Liver (tissue), 3 donors: ENCODE measurements around the gene FCHO2.

Experiments
- FOXA1 ChIP-seq: IDR thresholded peaks from 2 replicates; pipeline ENCODE4 v1.6.1; 2016; ENCODE audit warnings: antibody characterized with exemption
- FOXA2 ChIP-seq: IDR thresholded peaks from 2 replicates; pipeline ENCODE4 v1.6.1; 2016; ENCODE audit warnings: antibody characterized with exemption
- JUND ChIP-seq, 2 donors: IDR thresholded peaks; 2 replicates each; pipeline ENCODE4 v1.6.1; 2016; ENCODE audit warnings: antibody characterized with exemption in 2 of 2
- RAD21 ChIP-seq, 2 donors: IDR thresholded peaks; 2 replicates each; pipeline ENCODE4 v1.6.1; 2016; ENCODE audit warnings: antibody characterized with exemption in 2 of 2, mild to moderate bottlenecking in 2 of 2
- SP1 ChIP-seq: IDR thresholded peaks from 2 replicates; pipeline ENCODE4 v1.6.1; 2018; ENCODE audit warnings: antibody characterized with exemption, mild to moderate bottlenecking
- TAF1 ChIP-seq: conservative IDR thresholded peaks from 2 replicates; pipeline ENCODE4 v1.6.1; 2016; ENCODE audit warnings: antibody characterized with exemption, mild to moderate bottlenecking
- YY1 ChIP-seq: IDR thresholded peaks from 2 replicates; pipeline ENCODE4 v1.6.1; 2016; ENCODE audit warnings: antibody characterized with exemption, mild to moderate bottlenecking
- TF ChIP-seq, protein P1 (sequence below): IDR thresholded peaks from 2 replicates; pipeline ENCODE4 v1.6.1; 2016; ENCODE audit warnings: antibody characterized with exemption
- TF ChIP-seq, protein P2 (sequence below): fragments of 150-350 bp; IDR thresholded peaks from 2 replicates; pipeline ENCODE4 v1.5.1; 2017; ENCODE audit warnings: improper control_type of control experiment, low read depth, low read length; ENCODE audit not compliant: missing input control
- TF ChIP-seq, protein P3 (sequence below): IDR thresholded peaks from 2 replicates; pipeline ENCODE4 v1.6.1; 2016; ENCODE audit warnings: antibody characterized with exemption
- TF ChIP-seq, protein P4 (sequence below): IDR thresholded peaks from 2 replicates; pipeline ENCODE4 v1.6.1; 2016; ENCODE audit warnings: antibody characterized with exemption
- donor health status: healthy.
- donor health status: healthy.

DNA sequence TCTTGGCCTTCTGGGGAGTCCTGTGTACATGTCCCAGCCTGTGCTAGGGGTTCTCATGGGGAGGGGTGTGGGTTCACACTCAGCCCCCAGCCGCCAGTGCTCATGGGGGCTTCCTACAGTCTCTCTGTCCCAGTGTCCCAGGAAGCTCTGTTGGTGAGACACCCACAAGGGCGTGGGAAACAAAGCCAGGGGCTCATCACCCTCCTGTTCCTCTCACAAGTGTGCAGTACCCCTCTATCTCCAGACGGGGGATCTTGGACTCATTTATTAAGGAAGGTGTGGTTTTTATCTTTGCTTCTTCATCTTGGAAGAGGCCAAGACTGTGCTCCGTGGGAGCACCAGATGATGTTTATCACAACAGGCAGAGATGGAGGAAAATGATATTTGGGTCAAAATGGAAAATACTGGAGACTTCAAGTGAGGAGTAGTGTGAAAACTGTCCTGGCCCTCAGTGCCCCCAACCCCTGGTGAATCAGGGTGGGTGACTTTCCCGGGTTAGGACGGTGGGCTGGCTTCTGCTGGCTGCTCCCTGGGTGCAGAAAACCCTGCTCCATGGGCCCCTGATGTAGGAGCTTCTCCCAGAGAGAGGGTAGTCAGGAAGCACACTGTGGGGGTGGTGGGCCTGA, 179.7 kb downstream of the FCHO2 start:
- TF ChIP-seq, protein P1, sequence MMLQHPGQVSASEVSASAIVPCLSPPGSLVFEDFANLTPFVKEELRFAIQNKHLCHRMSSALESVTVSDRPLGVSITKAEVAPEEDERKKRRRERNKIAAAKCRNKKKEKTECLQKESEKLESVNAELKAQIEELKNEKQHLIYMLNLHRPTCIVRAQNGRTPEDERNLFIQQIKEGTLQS, result no peak
- TF ChIP-seq, protein P2, sequence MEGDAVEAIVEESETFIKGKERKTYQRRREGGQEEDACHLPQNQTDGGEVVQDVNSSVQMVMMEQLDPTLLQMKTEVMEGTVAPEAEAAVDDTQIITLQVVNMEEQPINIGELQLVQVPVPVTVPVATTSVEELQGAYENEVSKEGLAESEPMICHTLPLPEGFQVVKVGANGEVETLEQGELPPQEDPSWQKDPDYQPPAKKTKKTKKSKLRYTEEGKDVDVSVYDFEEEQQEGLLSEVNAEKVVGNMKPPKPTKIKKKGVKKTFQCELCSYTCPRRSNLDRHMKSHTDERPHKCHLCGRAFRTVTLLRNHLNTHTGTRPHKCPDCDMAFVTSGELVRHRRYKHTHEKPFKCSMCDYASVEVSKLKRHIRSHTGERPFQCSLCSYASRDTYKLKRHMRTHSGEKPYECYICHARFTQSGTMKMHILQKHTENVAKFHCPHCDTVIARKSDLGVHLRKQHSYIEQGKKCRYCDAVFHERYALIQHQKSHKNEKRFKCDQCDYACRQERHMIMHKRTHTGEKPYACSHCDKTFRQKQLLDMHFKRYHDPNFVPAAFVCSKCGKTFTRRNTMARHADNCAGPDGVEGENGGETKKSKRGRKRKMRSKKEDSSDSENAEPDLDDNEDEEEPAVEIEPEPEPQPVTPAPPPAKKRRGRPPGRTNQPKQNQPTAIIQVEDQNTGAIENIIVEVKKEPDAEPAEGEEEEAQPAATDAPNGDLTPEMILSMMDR, result no peak
- TF ChIP-seq, protein P3, sequence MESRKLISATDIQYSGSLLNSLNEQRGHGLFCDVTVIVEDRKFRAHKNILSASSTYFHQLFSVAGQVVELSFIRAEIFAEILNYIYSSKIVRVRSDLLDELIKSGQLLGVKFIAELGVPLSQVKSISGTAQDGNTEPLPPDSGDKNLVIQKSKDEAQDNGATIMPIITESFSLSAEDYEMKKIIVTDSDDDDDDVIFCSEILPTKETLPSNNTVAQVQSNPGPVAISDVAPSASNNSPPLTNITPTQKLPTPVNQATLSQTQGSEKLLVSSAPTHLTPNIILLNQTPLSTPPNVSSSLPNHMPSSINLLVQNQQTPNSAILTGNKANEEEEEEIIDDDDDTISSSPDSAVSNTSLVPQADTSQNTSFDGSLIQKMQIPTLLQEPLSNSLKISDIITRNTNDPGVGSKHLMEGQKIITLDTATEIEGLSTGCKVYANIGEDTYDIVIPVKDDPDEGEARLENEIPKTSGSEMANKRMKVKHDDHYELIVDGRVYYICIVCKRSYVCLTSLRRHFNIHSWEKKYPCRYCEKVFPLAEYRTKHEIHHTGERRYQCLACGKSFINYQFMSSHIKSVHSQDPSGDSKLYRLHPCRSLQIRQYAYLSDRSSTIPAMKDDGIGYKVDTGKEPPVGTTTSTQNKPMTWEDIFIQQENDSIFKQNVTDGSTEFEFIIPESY, result no peak
- no peak for TF ChIP-seq RAD21 (IDR thresholded peaks at IDR 0.05)
- TF ChIP-seq, protein P4, sequence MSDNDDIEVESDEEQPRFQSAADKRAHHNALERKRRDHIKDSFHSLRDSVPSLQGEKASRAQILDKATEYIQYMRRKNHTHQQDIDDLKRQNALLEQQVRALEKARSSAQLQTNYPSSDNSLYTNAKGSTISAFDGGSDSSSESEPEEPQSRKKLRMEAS, result no peak
- no peak for TF ChIP-seq FOXA1
- TF ChIP-seq FOXA2, result no peak
- no peak for TF ChIP-seq YY1
- TF ChIP-seq JUND (IDR thresholded peaks at IDR 0.05), result no peak
- no peak for TF ChIP-seq TAF1
- no peak for TF ChIP-seq SP1
